ENCODE results near the gene VPS41.

DNA sequence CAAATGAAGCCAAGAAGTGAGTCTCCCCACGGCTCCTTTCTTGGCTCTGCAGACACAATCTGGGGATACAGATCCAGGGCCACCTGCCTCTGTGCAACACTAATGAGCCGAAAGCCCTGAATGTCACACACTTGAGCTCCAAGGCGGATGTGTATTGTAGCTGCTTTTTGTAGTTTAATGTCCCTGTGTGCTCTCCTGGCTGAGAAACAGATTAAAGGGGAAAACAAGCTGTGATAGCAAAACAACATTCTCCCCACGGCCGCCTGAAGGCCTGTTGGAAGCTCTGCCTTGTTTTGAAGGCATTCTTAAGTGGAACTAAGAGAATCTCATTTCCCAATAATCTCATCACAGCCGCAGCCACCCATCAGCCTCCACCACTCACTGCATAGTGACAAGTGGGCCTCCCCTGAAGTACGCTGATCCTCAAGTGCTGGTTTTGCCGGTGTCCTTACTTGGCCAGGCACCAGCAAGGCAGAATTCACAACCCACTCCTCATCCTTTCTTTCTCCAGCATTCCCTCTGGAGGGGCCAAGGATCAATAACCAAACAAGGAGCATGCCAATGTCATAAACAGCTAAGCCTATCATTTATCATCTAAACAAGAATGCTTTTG is 233.4 kb downstream of the VPS41 start:
- TF ChIP-seq ZNF274 (IDR thresholded peaks at IDR 0.05; ENCODE audit: insufficient read depth, insufficient read length) (no peak), EGR1 (IDR thresholded peaks at IDR 0.05; ENCODE audit: borderline replicate concordance in 1 of 2, low read depth in 2 of 2, low read length in 2 of 2) (no peak), PAX5 (IDR thresholded peaks at IDR 0.05; ENCODE audit: borderline replicate concordance, low read depth, low read length) (no peak)
